GM12878 (cell line): ENCODE measurements around the gene GPR176. TPM values are rescaled to one million over a fixed set of nuclear protein-coding genes. Genes with fewer than 3 reads are reported as not detected.
A peak's percentile ranks its signal among the peaks of the same experiment; 100 is the strongest.

Experiments
- ATAC-seq: fragments of 200-7000 bp; cut with Tn5 transposase; 3 replicates; pipeline ENCODE4 v1.9.1; 2020; ENCODE audit warnings: mild to moderate bottlenecking, moderate library complexity
- BruUV-seq: library from RNA; stranded (reverse); fragments of 400-500 nt; replicated peaks from 2 replicates; lab custom pipeline; 2021; lab: Mats Ljungman, UMichigan
- CTCF ChIA-PET: fragments of 300-600 bp; sonication (Branson Sonifier 250); formaldehyde crosslinking; extraction: SDS; loops from one replicate; lab custom pipeline; 2021; ENCODE audit warnings: inconsistent platforms; lab: Yijun Ruan, JAX
- POLR2A ChIA-PET: fragments of 350-600 bp; formaldehyde crosslinking; extraction: SDS; loops from one replicate; lab custom pipeline; 2021; ENCODE audit warnings: inconsistent platforms; lab: Charles Lee
- RAD21 ChIA-PET: fragments of 300-600 bp; sonication (Branson Sonifier 250); formaldehyde crosslinking; loops from one replicate; lab custom pipeline; 2023; ENCODE audit warnings: antibody characterized with exemption; ENCODE audit not compliant: unreplicated experiment; lab: Charles Lee
- SMC1A ChIA-PET: fragments of 300-600 bp; sonication (Branson Sonifier 250); formaldehyde crosslinking; loops from one replicate; lab custom pipeline; 2023; ENCODE audit not compliant: unreplicated experiment, uncharacterized antibody; lab: Charles Lee
- DNase-seq: peaks from one replicate; pipeline ENCODE4 v3.0.0-alpha.2; 2011; ENCODE audit warnings: low read depth, low spot score
- FAIRE-seq: peaks from 3 replicates; lab custom pipeline; 2011; peaks lifted over from hg19 to GRCh38; lab: Jason Lieb, UNC
- H2AFZ ChIP-seq: 2 replicates; pipeline ENCODE4 v1.6.0; 2011; ENCODE audit warnings: low read depth, low read length, control low read depth; ENCODE audit not compliant: control insufficient read depth
- H3K27ac ChIP-seq: 2 replicates; pipeline ENCODE4 v1.5.1; 2011; ENCODE audit warnings: control low read depth; ENCODE audit not compliant: control insufficient read depth, insufficient read depth
- H3K27me3 ChIP-seq, 2 experiments: replicated peaks in 1 of 2; 2 replicates each; pipeline versions ENCODE4 v1.6.0 to v1.6.1; 2011; ENCODE audit warnings: low read length in 1 of 2; ENCODE audit not compliant: control insufficient read depth in 2 of 2, insufficient read depth in 2 of 2
- H3K36me3 ChIP-seq, 2 experiments: 2 replicates each; pipeline ENCODE4 v1.5.1; 2011; ENCODE audit warnings: low read length in 1 of 2; ENCODE audit not compliant: control insufficient read depth in 2 of 2, insufficient read depth in 2 of 2
- H3K4me1 ChIP-seq: 2 replicates; pipeline ENCODE4 v1.6.1; 2011; ENCODE audit warnings: mild to moderate bottlenecking, low read length, moderate library complexity, mixed read lengths; ENCODE audit not compliant: control insufficient read depth, insufficient read depth
- H3K4me2 ChIP-seq: 2 replicates; pipeline ENCODE4 v1.6.0; 2011; ENCODE audit warnings: control low read depth; ENCODE audit not compliant: control insufficient read depth, insufficient read depth
- H3K4me3 ChIP-seq: fragments of 200-600 bp; sonication (generic); 2 replicates; pipeline ENCODE4 v1.5.1; 2016
- H3K79me2 ChIP-seq: 2 replicates; pipeline ENCODE4 v1.6.0; 2011; ENCODE audit warnings: low read length; ENCODE audit not compliant: control insufficient read depth, insufficient read depth
- H3K9ac ChIP-seq: 2 replicates; pipeline ENCODE4 v1.8.0; 2011; ENCODE audit warnings: low read length, control low read depth, mixed read lengths; ENCODE audit not compliant: control insufficient read depth, insufficient read depth
- H3K9me3 ChIP-seq: replicated peaks from 3 replicates; pipeline ENCODE4 v1.5.1; 2011; ENCODE audit warnings: mild to moderate bottlenecking, low read length; ENCODE audit not compliant: control insufficient read depth, insufficient read depth
- H4K20me1 ChIP-seq: 2 replicates; pipeline ENCODE4 v1.6.0; 2011; ENCODE audit not compliant: control insufficient read depth, insufficient read depth
- BHLHE40 ChIP-seq, 2 experiments: fragments of 450-650 bp in 1 of 2; IDR thresholded peaks; 2 replicates each; pipeline ENCODE4 v1.6.1; 2011 to 2017; ENCODE audit warnings: low read depth in 2 of 2, borderline replicate concordance in 1 of 2, improper control_type of control experiment in 1 of 2, low read length in 1 of 2, mild to moderate bottlenecking in 1 of 2
- PBX3 ChIP-seq: IDR thresholded peaks from 2 replicates; pipeline ENCODE4 v1.6.1; 2011; ENCODE audit warnings: mild to moderate bottlenecking, low read depth, low read length, moderate library complexity; ENCODE audit not compliant: insufficient replicate concordance
- PRDM15 ChIP-seq: fragments of 450-650 bp; formaldehyde crosslinking; IDR thresholded peaks from 2 replicates; pipeline ENCODE4 v1.4.0; 2020; ENCODE audit warnings: mild to moderate bottlenecking, moderate library complexity
- RAD21 ChIP-seq: IDR thresholded peaks from 2 replicates; pipeline ENCODE4 v1.6.1; 2011; ENCODE audit warnings: mild to moderate bottlenecking, low read depth, low read length, moderate library complexity; ENCODE audit not compliant: insufficient read depth
- RBBP5 ChIP-seq: fragments of 200-600 bp; sonication (generic); conservative IDR thresholded peaks from 2 replicates; pipeline ENCODE4 v1.6.1; 2016
- RELA ChIP-seq: fragments of 450-650 bp; IDR thresholded peaks from 2 replicates; pipeline ENCODE4 v1.8.0; 2014; ENCODE audit warnings: borderline replicate concordance; ENCODE audit not compliant: partially characterized antibody
- STAT3 ChIP-seq: IDR thresholded peaks from 2 replicates; pipeline ENCODE4 v1.6.1; 2011; ENCODE audit warnings: low read depth, low read length, improper control_type of control experiment
- TCF12 ChIP-seq: IDR thresholded peaks from 2 replicates; pipeline ENCODE4 v1.6.1; 2011; ENCODE audit warnings: low read depth, mild to moderate bottlenecking, low read length
- ZNF24 ChIP-seq: fragments of 450-650 bp; IDR thresholded peaks from 2 replicates; pipeline ENCODE4 v1.6.1; 2017; ENCODE audit warnings: antibody characterized with exemption, mild to moderate bottlenecking
- ZZZ3 ChIP-seq: IDR thresholded peaks from 2 replicates; pipeline ENCODE4 v1.6.1; 2011; ENCODE audit warnings: low read depth; ENCODE audit not compliant: control insufficient read depth, insufficient read length
- WGBS: methylation state at CpG from one replicate; pipeline ENCODE4 v1.1.6; 2016; ENCODE audit warnings: low lambda C conversion rate; ENCODE audit not compliant: insufficient replicate concordance, insufficient coverage; ENCODE audit errors: missing lambda C conversion rate; 5-methylcytosine and 5-hydroxymethylcytosine counted together
- in situ Hi-C: fragments of 300-500 bp; cut with MboI; formaldehyde crosslinking; loops from 9 replicates; pipeline ENCODE4 v1.14.3; 2018; ENCODE audit warnings: mixed read lengths
- intact Hi-C: fragments of 100-400 bp; cut with micrococcal nuclease; formaldehyde crosslinking; loops from one replicate; pipeline ENCODE4 v1.14.2; 2022; ENCODE audit not compliant: unreplicated experiment
- polyA plus RNA-seq, 11 experiments: library from polyadenylated mRNA; depleted of rRNA in 4 of 11; unstranded in 6 of 11; stranded (reverse) in 5 of 11; fragments of >200 nt; fragmentation: Nextera tagmentation in 4 of 11; fragmentation: Illumina TruSeq in 1 of 11; extraction: Ambion mirVana in 4 of 11; extraction: Trizol in 1 of 11; gene quantifications; 1 replicate in 1 of 11; 2 replicates in 10 of 11; pipeline versions ENCODE4 v1.2.1 to v1.2.3, GENCODE V29; 2011 to 2016; ENCODE audit warnings: inconsistent platforms in 2 of 11, missing spikeins in 2 of 11, low read depth in 1 of 11
- total RNA-seq, 4 experiments: library from RNA; depleted of rRNA in 3 of 4; stranded (reverse); fragments of >200 nt in 3 of 4; fragmentation: Illumina TruSeq in 1 of 4; extraction: Trizol in 1 of 4; gene quantifications; 2 replicates each; pipeline versions ENCODE4 v1.2.1 to v1.2.3, GENCODE V29; 2013 to 2021

Gene GPR176
- total and polyA plus RNA-seq, 10 of the 15 experiments (the other 5 are each of a cell fraction or from before 2014, with no cell fraction given): 0.02 to 0.33 (median 0.16) TPM; not detected in 4

DNA sequence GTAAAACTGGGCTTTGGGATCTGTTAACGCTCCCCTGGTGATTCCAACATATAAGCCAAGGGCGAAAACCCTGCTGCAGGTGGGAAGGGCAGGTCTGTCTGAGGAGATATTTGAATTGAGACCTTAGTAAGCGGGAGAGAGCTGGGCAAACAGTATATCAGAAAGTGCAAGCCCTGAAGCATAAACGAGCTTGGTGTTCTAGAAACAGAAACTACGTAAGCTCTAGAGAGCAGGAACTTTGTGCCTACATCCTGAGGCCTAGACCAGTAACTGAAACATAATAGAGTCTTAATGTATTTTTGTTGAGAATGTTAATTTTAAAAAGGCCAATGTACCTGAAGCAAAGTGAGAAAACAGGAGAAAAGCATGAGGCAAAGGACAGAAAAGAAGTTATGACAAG is 74.5 kb downstream of the GPR176 start:
- SMC1A ChIA-PET: interaction anchor here (1.8 kb wide), 1 partner anchor 28 kb away, joined by 6 read pairs; no protein-coding TSS in a partner anchor
- TF ChIP-seq BHLHE40 (IDR thresholded peaks at IDR 0.05; ENCODE audit: borderline replicate concordance in 1 of 2, low read depth in 2 of 2, low read length in 1 of 2) (no peak), PBX3 (no peak), ZZZ3 (no peak)
- no peaks in the 10 kb centered on the region for H3K36me3 ChIP-seq
- 54% methylated on average over 5 of the region's 5 CpGs for WGBS
- POLR2A ChIA-PET: no interaction called here
- DNase-seq (no peak), FAIRE-seq (no peak), ATAC-seq (peak; percentile 40; the same call in 2 of the 3 replicates)
- H3K9me3 ChIP-seq: no peaks in the 10 kb centered on the region
- no peak overlapping the region; the same call in 1 of the 2 replicates for H3K4me2 ChIP-seq
- H2AFZ ChIP-seq: no peak overlapping the region; the same call in 1 of the 2 replicates
- in situ Hi-C loops (no loop called here), intact Hi-C loops (no loop called here)
- no peaks in the 10 kb centered on the region for H3K27me3 ChIP-seq
- H4K20me1 ChIP-seq: no peaks in the 10 kb centered on the region
- no peaks in the 10 kb centered on the region for H3K79me2 ChIP-seq
- no peak overlapping the region for H3K4me3 ChIP-seq
- no peak overlapping the region for H3K27ac ChIP-seq
- CTCF ChIA-PET: no interaction called here
- RAD21 ChIA-PET: interaction anchor here (1.3 kb wide), 1 partner anchor 58 kb away, joined by 3 read pairs; no protein-coding TSS in a partner anchor
- no peaks in the 10 kb centered on the region for H3K4me1 ChIP-seq
- BruUV-seq: no TSS peak
- H3K9ac ChIP-seq: no peak overlapping the region

- SMC1A ChIA-PET: interaction anchor here (0.6 to 1.2 kb wide), 2 partner anchors 10 to 111 kb away, joined by 3 read pairs; no protein-coding TSS in a partner anchor
- POLR2A ChIA-PET: no interaction called here
- CTCF ChIA-PET: interaction anchor here (1.5 to 1.6 kb wide), 2 partner anchors 17 to 30 kb away, joined by 4 to 6 read pairs; no protein-coding TSS in a partner anchor
- Histone ChIP-seq H3K79me2 (no peaks in the 10 kb centered on the region), H3K4me1 (no peaks in the 10 kb centered on the region), H3K9ac (no peak overlapping the region), H3K9me3 (no peaks in the 10 kb centered on the region), H4K20me1 (no peaks in the 10 kb centered on the region), H3K4me3 (no peak overlapping the region), H3K4me2 (no peak overlapping the region), H3K36me3 (no peaks in the 10 kb centered on the region), H3K27me3 (no peaks in the 10 kb centered on the region), H2AFZ (no peak overlapping the region), H3K27ac (no peak overlapping the region)
- in situ Hi-C loops: no loop called here
- DNase-seq: no peak
- RAD21 ChIA-PET: no interaction called here
- intact Hi-C loops: no loop called here
- WGBS: 26% methylated on average over 2 of the region's 2 CpGs
- no peak for ATAC-seq
- FAIRE-seq: no peak
- no TSS peak for BruUV-seq
- TF ChIP-seq ZNF24: no peak
- no peak for TF ChIP-seq RAD21
- TF ChIP-seq TCF12: no peak
- TF ChIP-seq STAT3: no peak
- no peak for TF ChIP-seq RELA
- TF ChIP-seq RBBP5: no peak
- no peak for TF ChIP-seq PRDM15 (CRISPR knock-in tag)
Measured at GRCh38 chr15:39843565-39843964, 76.5 kb downstream of the GPR176 start.
